Measurements from ENCODE around the gene EML3.
A peak's percentile ranks its signal among the peaks of the same experiment; 100 is the strongest.
"Not testable (repeated sequence)": the region's sequence is repeated elsewhere in the genome, so short reads cannot be mapped to it uniquely, and the experiment has no call there.

Gene EML3

DNA sequence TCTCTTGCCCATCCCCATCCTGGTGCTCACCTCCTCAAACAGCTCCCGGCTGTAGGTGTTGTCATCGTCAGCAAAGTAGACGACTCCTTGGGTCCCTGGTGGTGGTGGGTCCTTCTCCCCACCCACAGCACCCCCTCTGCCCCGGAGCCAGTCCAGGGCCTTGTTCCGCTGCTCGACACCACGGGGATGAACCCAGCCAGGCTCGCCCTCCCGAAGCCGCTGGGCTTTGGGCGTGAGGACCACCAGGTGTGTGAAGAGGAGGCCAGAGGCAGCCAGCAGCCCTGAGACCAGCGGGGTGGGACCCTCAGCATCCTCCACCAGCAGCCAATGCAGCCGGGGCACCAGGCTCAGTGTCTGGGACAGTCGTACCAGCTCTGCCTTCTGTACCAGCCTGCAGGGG is 4.4 kb upstream of the EML3 start:
- DNase-seq, result not testable (repeated sequence)

DNA sequence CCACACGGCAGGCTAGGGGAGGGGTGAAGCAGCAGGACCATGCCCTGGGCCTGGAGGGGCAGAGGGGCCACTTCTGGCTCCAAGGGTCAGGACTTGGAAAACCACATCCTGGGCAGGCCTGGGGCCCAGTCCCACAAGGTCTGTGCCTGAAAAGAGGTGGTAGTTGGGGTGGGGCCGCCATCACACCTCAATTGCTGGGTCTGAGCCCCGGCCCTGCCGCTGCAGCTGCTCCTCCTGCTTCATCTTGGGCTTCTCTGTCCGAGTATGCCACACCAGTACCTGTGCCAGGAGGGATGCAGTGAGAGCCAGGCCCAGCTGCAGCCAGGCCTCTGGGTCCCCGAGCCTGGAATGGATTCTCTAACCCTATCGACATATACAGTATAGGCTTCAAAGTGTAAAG is 2.9 kb upstream of the EML3 start:
- no peak for DNase-seq

DNA sequence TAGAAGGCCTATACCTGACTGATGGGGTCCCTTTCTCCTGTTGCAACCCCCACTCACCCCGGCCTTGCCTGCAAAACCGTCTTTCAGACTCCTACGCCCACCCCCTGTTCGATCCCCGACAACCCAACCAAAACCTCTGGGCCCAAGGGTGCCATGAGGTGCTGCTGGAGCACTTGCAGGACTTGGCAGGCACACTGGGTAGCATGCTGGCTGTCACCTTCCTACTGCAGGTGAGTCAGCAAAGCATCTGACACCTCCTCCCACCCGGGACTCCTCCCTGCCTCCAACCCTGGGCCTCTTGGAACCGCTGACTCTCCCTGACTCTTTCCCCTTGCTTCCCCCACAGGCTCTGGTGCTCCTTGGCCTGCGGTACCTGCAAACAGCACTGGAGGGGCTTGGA is 1.7 kb upstream of the EML3 start:
- DNase-seq, result no peak

DNA sequence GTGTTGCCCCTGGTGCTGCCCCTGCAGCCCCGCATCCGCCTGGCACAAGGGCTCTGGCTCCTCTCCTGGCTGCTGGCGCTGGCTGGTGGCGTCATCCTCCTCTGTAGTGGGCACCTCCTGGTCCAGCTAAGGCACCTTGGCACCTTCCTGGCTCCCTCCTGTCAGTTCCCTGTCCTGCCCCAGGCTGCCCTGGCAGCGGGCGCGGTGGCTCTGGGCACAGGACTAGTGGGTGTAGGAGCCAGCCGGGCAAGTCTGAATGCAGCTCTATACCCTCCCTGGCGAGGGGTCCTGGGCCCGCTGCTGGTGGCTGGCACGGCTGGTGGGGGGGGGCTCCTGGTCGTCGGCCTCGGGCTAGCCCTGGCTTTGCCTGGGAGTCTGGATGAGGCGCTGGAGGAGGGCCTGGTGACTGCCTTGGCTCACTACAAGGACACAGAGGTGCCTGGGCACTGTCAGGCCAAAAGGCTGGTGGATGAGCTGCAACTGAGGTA is 760 bp upstream of the EML3 start:
- no peak for DNase-seq

DNA sequence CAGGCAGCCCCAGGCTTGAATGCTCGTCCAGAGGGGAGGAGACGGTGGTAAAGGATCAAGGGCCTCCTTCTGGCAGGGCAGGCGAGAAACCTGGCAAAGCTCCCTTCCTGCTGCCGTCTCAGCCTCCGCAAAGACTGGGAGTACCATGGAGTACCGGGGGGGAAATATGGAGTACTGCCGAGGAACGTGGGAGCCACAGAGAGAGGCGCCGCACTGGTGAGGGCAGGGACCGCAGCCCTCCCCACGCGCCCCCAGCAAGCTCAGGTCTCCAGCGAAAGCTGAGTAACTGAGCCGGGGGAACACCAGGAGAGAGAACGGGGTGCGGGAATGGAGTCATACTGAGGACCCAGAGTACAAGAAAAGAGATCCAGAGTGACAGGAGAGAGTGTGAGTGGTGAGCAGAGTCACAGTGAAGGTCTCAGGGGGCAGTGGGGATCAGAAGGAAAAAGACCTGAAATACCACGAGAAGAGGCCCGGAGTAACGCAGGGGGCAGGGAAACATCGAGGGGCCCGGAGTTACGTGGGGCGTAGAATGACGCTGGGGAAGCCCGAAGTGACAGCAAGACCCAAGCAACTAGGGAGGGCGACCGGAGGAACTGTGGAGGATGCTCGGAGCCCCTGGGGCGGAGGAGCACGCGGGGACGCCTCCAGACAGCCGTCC is 740 bp downstream of the EML3 start:
- DNase-seq, result no peak

DNA sequence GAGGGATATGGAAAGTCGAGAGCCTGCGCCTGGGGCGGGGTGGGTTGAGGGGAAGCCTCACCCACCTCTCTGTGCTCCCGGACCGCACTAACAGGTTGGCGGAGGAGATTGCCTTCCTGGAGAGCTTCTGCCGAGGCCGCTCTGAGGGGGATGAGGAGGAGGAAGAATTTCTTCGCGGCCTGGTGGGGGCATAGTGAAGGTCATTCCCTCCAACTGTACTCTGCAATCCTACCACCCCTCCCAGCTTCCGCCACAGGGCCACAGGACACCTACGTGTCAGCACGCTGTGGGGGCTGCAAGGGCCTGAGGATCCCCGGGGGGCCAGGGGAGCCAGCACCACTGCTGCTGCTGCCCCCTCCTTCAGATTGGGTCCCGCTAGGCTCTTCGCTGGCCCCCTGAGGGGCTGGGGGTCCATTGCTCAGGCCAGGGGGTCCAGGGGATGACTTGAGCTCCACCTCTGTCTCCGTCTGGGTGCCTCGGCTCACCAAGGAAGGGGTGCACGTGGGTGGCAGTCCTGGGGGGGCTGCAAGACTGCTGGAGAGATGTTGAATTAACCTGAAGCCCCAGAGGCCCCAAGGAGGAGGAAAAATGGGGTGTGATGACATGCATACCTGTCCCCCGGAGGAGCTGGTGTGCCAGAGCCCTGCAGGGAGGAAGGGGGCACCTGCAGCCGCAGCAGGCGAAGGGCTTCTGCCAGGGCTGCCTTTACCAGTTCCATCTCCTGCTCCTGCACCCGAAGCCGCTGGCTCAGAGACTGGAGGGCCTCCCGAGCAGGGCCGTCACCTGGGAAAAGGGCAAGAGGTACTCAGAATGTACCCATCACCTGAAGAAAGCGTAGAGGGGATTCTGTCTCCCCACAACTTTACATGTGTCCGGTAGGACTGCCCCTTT is 1.5 kb downstream of the EML3 start:
- no peak for DNase-seq

DNA sequence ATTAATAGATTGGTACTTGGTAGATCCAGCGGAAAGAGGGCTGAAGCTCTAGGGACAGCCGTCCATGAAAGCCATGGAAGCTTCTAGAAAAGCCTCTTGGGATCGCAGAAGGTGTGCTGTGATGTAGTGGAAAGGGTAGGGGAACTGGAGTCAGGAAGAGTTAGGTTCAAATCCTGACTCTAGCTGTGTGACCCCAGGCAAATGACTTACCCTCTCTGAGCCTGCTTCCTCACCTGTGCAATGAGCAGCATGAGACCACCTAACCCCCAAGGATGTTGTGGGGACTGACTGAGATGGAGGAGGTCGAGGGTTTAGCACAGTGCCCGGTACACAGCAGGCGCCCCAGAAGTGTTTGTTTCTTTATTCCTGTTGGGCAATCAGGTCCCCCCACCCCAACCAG is 2.2 kb downstream of the EML3 start:
- no peak for DNase-seq

DNA sequence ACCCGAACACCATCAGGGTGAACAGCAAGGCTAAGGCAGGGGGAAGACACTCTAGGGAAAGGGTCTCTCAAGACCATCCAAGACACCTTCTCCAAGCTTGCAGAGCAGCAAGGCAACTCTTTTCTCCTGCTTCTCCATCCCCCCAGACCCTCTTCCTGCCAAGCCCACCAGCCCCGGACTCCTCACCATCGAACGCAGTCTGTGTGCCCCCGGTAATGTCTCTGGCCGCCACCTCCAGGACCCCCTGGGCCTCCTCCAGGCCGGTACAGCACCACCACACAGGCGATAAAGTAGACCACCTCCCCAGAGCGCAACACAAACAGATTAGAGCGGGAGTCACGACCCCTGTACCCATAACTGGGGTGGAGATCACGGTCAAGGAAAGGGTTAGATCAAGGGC is 3.8 kb downstream of the EML3 start:
- DNase-seq, result no peak

DNA sequence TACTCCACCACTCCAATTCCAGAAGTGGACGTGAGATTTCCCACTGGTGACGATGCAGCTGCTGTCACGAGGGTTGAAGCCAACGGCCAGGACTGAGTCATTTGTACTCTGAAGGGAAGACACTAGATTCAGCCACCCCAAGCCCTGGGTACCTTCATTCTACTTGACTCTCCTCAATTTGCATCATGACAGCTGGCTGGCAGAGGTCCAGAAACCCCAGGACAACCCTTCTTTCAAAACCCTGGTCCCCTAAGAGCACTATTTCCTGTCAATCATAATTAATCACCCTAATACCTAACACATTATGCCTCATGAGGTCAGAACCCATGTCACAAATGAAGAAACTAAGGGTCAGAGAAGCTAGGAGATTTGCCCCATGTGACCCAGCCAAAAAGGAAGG is 4.9 kb downstream of the EML3 start:
- no peak for DNase-seq

DNA sequence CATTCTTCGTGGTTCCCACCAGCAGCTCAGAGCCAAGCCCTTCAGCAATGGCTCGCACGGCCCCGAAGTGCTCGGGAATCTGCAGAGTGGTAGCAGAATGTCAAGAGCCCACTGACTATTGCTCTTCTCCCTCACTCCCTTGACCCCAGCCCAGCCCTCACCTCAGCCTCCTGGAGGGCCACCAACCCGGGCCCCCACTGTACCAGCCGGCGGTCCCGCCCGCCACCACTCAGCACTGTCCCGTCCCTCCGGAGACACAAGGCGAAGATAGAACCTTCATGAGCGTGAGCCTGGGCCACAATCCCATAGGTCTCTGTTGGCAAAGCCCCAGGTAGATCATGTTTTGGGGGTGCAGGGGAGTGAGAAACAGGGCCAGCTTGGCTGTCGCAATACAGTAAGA is 6.7 kb downstream of the EML3 start:
- DNase-seq, result no peak

DNA sequence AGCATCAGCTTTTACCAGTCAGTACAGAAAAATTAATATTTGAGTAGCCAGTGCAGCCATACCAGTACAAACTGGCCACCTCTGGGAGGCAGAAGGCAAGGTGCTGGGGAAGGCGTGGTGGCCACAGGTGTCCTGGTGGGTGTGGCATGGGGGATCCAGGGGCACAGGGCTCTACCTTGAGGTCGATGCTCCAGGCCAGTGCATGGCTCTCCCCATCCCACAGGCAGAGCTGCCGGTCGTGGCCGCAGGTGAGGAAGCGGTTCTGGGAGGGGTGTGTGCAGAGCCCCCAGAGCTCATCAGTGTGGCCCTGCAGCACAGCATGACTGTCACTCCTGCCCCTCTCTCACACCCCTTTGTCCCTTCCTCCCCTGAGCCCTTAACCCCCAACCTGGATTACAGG is 7.1 kb downstream of the EML3 start:
- DNase-seq, result no peak

DNA sequence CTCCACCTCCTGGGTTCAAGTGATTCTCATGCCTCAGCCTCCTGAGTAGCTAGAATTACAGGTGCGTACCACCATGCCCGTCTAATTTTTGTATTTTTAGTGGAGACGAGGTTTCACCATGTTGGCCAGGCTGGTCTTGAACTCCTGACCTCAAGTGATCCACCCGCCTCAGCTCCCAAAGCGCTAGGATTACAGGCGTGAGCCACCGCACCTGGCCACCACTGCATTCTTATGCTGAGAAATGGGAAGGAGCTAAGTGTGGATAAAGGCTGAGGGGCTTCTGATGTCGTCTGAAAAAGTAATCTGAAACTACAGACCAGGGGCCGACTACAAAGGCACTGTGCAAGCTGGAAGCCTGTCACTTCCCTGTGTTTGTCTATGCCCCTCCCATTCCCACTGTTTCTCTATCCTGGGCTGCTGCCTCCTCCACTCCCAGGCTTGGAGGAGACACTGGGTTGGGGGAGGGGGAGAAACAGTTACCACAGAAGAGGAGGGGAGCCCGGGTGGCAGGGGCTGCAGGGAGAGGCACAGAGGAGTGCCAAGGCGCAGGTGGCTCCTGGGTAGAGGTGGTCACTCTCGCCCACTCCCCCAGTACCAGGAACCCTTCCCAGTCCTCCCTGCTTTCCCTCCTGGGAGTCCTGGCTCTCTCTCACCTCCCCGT is 8.0 kb downstream of the EML3 start:
- DNase-seq, result no peak

DNA sequence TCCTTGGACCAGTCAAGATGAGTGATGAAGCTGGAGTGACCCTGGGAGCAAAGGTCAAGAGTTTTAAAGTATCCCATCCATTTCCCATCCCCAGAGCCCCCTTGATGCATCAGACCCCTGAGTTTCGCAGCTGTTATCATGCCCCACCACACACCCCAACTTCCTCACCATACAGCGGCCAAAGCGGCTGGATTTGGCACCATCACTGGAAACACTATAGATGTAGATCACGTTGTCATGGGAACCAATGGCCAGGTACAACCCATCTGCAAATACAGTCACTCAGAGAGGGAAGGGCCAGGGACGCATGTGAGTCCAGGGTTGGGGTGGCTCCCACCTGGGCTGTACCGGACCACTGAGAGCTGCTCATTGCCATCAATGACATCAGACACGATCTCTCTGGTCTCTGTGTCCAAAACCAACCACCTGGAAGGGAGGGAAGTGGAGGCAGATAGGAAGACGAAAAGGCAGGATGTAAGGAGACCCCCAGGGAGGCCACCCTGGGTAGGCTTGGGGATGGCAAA is 8.7 kb downstream of the EML3 start:
- no peak for DNase-seq

DNA sequence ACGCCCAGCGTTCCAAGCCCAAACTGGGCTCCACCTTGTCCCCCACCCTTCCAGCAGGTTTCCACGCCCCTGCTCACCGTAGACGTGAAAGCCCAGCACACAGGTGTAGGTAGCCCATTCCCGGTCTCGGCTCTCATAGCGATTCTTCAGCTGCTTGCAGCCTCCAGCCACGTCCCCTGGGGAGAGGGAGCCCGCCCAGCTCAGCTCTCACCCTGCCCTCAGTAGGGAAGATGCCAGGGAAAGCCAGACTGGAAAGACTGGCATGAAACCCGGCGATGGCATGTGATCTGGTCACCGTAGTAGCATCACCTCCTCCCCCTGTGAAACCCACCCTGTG is 9.5 kb downstream of the EML3 start:
- no peak for DNase-seq

DNA sequence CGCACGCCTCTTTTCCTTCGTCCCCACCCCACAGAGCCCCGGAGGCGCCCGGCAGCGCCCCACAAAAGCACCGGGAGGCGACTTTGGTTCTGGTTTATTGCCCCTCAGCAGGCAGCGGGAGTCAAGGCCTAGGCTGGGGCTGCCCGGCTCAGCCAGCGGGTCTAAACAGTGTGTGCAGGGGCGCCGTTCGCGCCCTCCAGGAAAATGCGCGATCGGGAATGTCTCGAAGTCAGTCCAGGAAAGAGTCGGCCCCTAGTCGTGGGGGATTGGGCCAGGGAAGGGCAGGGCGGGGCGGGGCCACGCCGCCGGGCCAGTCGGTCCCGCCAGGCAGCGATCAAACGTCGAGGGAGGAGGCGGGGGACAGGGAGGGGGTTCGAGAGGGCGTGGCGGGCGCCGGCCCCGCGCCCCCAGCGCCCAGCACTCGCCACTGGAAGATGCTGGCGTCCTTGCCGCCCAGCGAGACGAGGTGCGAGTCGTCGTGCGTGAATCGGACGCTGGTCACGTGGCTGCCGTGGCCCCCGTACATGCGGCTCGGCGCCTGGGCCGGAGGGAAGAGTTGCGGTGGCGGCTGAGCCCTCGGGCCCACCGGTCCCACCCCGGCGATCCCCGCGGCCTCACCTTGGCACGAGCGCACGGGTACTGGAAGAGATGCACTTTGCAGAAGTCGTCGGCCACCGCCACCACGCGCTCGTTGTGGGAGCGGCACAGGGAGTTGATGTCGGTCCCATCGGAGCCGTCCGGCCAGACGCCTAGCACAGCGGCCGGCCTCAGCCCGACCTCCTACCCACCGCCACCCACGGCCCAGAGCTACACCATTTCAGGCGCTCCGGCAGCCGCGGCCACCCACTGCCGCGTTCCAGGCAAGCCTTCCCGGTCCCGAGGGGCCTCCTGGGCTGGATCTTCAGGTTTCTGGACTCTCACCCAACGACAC is 10.2 kb downstream of the EML3 start:
- DNase-seq, result no peak

DNA sequence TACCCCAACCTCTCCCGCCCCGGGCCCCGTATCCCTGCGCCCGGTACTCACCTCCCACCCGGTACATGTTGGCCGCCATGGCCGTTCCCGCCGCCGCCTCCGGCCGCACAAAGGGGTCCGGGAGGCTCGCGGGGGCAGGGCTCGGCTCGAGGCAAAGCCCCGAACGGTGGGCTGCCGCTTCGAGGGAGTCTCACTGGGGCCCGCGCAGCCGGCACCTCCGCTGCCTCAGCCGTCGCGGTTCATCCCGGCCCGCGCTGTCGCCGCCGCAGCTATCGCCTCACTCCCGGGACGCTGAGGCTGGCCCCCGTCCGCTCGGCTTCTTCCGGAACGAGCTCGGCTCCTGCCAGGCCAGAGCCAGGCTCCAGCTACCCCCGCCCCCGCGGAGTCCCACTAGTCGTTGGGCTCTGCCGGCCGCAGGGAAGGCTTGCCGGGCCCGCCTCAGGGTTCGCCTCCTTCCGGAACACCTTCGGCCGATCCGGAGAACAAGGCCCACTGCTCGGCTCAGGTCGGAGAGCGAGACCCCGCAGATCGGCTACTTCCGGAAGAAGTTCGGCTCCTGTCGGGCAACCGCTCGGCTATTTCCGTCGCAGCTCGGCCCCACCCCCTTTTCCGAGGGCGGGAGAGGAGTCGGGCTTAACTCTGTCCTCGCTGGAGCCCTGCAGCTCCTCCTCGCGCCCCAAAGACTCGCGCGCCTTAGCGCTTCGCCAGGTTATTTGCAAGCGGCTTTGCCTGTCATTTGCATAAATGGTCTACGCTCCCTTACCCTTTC is 11.0 kb downstream of the EML3 start, which contains the start of gene MTA2:
Gene MTA2, minus strand, starts transcription at position 494 of the 769 bp plus-strand sequence. Its CDS starts 415 bp downstream, at position 79.
- peak; percentile 99 for DNase-seq

DNA sequence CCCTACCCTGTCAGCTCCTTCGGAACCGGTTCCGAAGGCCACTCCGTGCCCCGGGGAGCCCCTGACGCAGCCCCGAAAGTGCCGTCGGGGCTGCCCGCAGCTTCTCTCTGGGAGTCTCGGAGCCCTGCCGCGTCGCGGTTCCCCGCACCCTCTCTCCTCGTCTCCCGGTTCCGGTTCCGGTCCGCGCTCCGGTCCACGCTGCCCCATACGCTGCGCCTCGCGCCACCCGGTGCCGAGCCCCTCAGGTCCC is 11.5 kb downstream of the EML3 start:
- peak; percentile 56 for DNase-seq

DNA sequence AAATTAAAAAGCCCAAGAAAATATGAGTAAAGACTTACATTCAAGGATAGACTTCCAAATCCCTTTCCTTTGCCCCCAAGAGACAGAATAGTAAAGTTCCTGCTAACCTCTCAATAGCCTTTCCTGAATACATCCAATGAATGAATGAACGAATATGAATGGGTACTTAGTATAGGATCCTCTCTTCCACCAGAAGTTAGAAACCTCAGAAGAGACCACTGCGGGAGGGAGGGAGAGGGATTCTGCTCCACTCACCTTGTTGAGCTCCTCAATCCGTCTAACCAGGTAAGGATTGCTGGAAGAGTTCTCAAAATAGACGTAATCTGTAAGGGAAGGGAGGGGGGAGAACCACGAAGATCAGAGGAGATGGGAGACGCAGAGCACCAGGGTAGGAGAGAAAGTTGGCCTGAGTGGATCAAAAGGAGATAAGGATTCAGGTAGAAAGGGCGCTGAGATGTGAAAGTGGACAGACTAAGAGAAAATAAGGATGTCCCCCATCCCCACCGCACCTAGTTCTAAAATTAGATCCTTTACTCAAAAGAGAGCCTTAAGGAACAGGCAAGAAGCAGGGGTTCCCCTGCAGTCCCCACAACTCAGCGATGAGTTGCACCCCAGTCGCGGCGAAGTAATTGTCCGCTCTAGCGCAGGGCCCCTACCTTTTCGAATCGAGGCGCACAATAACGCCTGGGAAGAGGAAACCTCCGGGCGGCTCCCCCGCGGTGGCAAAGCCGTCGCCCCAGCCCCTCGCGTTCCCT is 12.0 kb downstream of the EML3 start:
- DNase-seq, result no peak

DNA sequence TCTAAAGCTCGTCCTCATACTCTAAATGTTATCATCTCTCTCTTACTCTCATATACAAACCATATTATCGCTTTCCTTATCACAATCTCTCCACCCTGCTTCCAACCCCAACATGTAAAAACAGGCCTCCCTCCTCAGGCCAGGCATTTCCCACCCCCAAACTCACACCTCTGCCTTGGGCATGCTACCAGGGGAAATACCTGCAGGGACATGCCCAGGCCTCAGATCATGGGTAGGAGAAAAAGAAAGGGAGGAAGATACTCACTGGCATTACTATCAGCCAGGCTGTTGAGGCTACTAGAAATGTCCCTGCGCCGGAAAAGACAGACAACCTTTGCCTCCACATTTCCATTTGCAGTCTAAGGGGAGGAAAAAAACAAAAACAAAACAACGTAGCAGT is 12.7 kb downstream of the EML3 start:
- peak; percentile 54 for DNase-seq

DNA sequence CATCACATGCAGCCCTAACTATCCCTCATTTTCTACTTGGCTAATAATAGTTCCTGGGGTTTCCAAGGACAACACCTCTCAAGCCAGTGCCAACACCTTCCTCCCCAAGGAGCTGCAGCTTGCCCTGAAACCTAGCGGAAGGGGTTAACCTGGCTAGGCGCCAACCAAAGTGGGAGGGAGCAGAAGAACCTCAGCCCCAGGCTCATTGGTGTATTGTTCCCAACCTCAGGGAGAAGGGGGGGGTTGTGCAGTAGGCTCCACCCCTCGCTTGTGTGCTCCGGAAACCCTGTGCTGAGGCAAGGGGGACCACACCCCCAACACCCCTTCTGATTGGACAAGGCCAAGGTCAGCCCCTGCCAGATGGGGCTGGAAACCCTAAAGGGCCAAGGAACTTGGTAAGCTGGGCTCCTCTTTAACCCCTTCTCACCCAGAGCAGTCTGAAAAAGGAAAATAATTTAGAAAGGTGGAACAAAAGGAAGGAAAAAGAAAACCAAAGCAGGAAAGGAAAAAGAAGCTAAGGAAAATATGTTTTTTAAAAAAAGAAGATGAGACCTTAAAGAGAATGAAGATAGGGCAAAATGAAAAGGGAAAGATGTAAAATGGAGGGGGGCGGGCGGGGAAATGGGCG is 13.4 kb downstream of the EML3 start:
- DNase-seq, result peak; percentile 99

DNA sequence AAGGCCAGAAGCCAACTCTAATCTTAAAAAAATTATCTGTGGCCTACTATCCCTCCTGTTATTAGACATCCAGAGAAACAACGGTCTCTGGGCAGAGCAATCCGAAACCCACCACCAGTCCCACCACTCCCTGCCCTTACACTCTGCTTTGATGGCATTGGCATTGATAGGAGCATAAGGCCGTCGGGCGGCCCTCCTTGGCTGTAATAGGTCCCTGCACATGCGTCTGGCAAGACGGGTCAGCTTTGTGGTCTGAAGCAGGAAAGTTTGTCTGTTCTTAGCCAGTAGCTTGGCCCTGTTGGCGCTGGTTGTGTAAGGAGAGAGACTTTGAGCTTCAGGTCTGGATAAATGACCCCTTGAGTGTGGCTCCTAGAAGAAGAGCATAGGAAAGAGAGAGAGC is 17.5 kb downstream of the EML3 start:
- no peak for DNase-seq
